Measurements from ENCODE around the gene ALOX12B.

DNA sequence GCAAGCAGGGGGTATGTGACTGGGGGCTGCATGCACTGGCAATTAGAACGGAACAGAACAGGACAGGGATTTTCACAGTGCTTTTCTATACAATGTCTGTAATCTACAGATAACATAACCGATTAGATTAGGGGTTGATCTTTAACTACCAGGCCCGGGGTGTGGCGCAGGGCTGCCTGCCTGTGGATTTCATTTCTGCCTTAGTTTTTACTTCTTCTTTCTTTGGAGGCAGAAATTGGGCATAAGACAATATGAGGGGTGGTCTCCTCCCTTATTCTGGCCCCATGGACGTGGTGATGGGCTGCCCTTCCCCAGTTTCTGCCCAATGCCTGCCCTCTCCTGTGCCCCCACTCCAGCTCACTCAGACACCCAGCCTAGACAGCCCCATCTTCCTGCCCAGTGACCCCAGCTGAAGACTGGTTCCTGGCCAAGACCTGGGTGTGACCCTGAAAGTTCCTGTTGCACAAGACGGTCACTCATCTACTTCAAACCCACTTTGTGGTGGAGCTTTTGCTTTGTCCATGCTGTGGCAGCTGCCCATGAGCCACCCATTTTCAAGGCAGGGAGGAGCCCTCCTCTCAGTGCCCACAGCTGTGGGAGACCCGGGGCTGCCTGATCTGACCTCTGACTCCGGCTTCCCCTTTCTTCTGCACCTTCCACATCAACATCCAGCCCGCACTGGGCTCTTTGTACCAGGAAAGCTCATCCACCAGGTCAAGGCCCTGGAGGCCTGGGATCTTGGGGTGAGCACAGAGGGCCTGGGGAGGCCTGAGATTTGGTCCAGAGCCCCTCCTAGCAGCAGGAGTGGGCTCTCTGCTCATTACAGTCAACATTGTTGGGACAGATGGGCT, 18.6 kb downstream of the ALOX12B start:
- TF ChIP-seq, protein P1, sequence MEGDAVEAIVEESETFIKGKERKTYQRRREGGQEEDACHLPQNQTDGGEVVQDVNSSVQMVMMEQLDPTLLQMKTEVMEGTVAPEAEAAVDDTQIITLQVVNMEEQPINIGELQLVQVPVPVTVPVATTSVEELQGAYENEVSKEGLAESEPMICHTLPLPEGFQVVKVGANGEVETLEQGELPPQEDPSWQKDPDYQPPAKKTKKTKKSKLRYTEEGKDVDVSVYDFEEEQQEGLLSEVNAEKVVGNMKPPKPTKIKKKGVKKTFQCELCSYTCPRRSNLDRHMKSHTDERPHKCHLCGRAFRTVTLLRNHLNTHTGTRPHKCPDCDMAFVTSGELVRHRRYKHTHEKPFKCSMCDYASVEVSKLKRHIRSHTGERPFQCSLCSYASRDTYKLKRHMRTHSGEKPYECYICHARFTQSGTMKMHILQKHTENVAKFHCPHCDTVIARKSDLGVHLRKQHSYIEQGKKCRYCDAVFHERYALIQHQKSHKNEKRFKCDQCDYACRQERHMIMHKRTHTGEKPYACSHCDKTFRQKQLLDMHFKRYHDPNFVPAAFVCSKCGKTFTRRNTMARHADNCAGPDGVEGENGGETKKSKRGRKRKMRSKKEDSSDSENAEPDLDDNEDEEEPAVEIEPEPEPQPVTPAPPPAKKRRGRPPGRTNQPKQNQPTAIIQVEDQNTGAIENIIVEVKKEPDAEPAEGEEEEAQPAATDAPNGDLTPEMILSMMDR (IDR thresholded peaks at IDR 0.05), result no peak
- TF ChIP-seq POLR2AphosphoS5 (IDR thresholded peaks at IDR 0.05) (no peak), POLR2A (IDR thresholded peaks at IDR 0.05) (no peak)
